ENCODE measurements around the gene GANAB. TPM values are rescaled to one million over a fixed set of nuclear protein-coding genes. Genes with fewer than 3 reads are reported as not detected.
A peak's percentile ranks its signal among the peaks of the same experiment; 100 is the strongest.

The GANAB gene
- total and polyA plus RNA-seq, 2 of the 13 experiments (the other 11 are each of a cell fraction or from before 2014, with no cell fraction given), result 99.5 to 234 TPM

- TF ChIP-seq ZNF724P (CRISPR knock-in tag; IDR thresholded peaks at IDR 0.05; ENCODE audit: borderline replicate concordance), result peak; percentile 64; the same call in 1 of the 2 replicates
- TF ChIP-seq AKAP8 (CRISPR knock-in tag; IDR thresholded peaks at IDR 0.05), result no peak
- no peak for TF ChIP-seq CERS6 (CRISPR knock-in tag; IDR thresholded peaks at IDR 0.05)
- 0 out of 2 replicates have a peak, but pooled peaks have one; percentile 21 for TF ChIP-seq U2AF2 (IDR thresholded peaks at IDR 0.05; ENCODE audit: low read depth, low read length)
- peak; percentile 76 for TF ChIP-seq CEBPG (CRISPR knock-in tag; IDR thresholded peaks at IDR 0.05)
- TF ChIP-seq HMGXB3 (CRISPR knock-in tag; IDR thresholded peaks at IDR 0.05; ENCODE audit: borderline replicate concordance), result no peak
- no peak for TF ChIP-seq CHCHD3 (CRISPR knock-in tag; IDR thresholded peaks at IDR 0.05)
- TF ChIP-seq ZNF83 (CRISPR knock-in tag; IDR thresholded peaks at IDR 0.05; ENCODE audit: borderline replicate concordance), result no peak; the same call in 1 of the 2 replicates
- peak; percentile 87 for TF ChIP-seq YY1 (IDR thresholded peaks at IDR 0.05; ENCODE audit: insufficient read depth, insufficient replicate concordance, low read depth, low read length)
- no peak for TF ChIP-seq ZNF629 (CRISPR knock-in tag; conservative IDR thresholded peaks at IDR 0.05)
- peak; percentile 76; the same call in 1 of the 2 replicates for TF ChIP-seq MXD1 (CRISPR knock-in tag; IDR thresholded peaks at IDR 0.05)
- no peak for TF ChIP-seq CENPX (CRISPR knock-in tag; IDR thresholded peaks at IDR 0.05)
- TF ChIP-seq ZNF775 (CRISPR knock-in tag; IDR thresholded peaks at IDR 0.05; ENCODE audit: borderline replicate concordance), result 0 out of 2 replicates have a peak, but pooled peaks have one; percentile 23
- no peak for TF ChIP-seq NFKB2 (CRISPR knock-in tag; IDR thresholded peaks at IDR 0.05; ENCODE audit: borderline replicate concordance)
- TF ChIP-seq MAFF (IDR thresholded peaks at IDR 0.05; ENCODE audit: low read depth, low read length), result no peak
- peak; percentile 89; the same call in 1 of the 2 replicates for TF ChIP-seq ZHX1 (CRISPR knock-in tag; IDR thresholded peaks at IDR 0.05; ENCODE audit: low read depth)
- TF ChIP-seq ZNF619 (CRISPR knock-in tag; IDR thresholded peaks at IDR 0.05), result peak; percentile 91; the same call in 1 of the 2 replicates
- TF ChIP-seq ZNF414 (CRISPR knock-in tag; IDR thresholded peaks at IDR 0.05), result peak; percentile 65; the same call in 1 of the 2 replicates
- peak; percentile 91; the same call in 1 of the 2 replicates for TF ChIP-seq CBX5 (CRISPR knock-in tag; IDR thresholded peaks at IDR 0.05; ENCODE audit: borderline replicate concordance)
- TF ChIP-seq RXRB (CRISPR knock-in tag; IDR thresholded peaks at IDR 0.05; ENCODE audit: borderline replicate concordance), result peak; percentile 80; the same call in 1 of the 2 replicates
Measured at GRCh38 chr11:62591448-62592145, 54.8 kb downstream of the GANAB start, which contains the start of gene TUT1 (continued).
